Measurements from ENCODE around the gene SCN7A.

Gene SCN7A

DNA sequence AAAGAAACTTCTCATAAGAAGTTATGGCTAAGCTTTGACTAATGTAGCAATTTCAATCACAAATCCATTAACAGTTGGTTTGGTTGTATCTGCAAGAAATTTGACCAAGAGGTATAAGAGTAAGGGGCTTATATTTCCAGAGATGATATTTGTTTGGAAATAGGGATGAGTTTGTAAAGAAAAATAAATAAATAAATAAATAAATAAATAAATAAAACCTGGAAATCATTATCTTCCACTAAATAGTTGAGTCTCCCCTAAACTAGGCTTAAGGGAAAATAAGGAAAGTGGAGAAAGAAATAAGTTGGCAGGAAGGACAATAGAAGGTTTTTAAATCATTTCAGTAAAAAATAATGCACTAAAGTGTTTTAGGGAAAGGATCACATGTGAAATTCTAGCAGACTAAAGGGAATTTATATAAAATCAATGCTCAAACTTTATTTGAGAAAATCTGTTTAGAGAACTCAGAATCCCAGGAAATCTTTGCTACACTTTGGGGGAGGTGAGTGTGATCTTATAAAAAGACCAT, 23.5 kb upstream of the SCN7A start:
- TF ChIP-seq, protein P1, sequence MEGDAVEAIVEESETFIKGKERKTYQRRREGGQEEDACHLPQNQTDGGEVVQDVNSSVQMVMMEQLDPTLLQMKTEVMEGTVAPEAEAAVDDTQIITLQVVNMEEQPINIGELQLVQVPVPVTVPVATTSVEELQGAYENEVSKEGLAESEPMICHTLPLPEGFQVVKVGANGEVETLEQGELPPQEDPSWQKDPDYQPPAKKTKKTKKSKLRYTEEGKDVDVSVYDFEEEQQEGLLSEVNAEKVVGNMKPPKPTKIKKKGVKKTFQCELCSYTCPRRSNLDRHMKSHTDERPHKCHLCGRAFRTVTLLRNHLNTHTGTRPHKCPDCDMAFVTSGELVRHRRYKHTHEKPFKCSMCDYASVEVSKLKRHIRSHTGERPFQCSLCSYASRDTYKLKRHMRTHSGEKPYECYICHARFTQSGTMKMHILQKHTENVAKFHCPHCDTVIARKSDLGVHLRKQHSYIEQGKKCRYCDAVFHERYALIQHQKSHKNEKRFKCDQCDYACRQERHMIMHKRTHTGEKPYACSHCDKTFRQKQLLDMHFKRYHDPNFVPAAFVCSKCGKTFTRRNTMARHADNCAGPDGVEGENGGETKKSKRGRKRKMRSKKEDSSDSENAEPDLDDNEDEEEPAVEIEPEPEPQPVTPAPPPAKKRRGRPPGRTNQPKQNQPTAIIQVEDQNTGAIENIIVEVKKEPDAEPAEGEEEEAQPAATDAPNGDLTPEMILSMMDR (IDR thresholded peaks at IDR 0.05), result no peak

DNA sequence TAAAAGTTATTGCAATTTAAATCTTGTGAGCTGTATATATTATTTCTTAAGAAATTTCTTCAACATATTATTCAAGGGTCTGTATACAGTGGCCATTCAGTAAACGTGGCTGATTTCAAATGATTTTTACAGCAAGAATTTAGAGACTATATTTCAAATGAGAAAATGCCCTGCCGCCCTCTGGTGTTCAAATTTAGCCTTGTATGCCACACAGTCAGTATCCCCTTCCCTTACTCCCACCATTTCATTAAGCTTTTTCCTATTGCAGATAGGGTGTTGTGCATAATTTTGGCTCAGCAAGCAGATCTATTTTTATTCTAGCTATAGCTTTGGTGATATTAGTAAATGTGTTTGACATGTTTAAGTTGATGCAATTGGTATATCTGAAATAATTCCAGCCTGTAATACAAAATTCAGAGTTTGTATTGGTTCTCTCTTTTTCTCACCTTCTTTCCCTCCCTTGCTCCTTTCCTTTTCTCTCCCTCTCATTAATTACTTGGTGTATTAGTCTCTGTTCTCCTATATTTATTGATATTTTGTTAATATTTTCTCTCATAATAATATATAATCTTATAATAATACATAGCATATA, 22.8 kb upstream of the SCN7A start:
- TF ChIP-seq, protein P1 (IDR thresholded peaks at IDR 0.05), result peak; percentile 48

DNA sequence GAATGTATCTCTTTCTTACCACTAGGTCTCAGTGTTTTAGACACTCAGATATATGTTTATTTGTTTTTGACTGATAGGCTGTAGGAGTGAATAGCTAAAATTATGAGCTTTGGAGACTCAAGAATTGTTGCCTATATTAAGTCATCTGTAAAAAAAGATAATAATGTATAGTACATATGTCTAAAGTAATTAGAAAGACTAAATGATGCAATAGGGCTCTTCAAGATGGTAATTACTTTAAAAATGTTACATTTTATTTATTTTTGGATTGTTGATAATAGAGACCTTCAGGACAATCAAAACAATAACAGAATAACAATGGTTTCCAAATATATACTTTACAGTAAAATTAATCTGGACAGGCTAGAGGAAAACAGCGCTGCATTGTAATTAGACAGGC, 19.9 kb upstream of the SCN7A start:
- TF ChIP-seq, protein P1 (IDR thresholded peaks at IDR 0.05), result no peak

DNA sequence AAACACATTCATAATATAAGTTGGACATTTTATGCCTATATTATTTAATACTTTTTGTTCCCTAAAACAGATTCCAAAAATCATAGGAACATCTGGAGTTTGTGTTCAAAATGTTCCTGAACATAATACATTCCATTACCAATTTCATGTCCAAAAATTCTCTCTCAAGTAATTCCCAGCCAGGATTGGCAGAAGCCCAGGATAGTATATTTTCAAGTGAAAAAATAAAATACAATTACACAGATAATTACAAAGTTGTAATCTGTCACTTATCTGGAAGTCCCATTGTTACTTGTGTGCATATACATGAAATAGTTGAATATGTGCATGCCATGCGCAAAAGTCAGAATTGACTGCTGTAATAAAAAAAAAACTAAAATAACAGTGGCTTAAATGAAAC, 5.2 kb upstream of the SCN7A start:
- TF ChIP-seq, protein P1 (IDR thresholded peaks at IDR 0.05), result no peak

DNA sequence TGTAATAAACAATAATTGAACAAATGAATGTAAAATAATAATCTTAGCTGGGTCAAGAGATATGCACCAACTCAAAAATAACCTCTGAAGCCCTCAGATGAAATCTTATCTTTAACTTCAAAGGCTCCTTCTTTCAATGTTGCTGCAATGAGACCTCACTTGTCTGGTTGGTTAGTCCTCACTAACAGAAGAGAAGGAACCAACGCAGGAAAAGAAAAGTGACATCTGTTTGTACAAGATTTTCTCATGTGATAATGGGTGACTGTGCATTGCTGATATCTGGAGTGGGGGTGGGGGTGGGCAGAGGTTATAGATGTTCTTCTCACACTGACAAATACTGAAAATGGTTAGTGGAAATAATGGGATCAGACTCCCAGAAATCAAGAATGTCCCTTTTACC, 2.6 kb downstream of the SCN7A start:
- TF ChIP-seq, protein P1 (IDR thresholded peaks at IDR 0.05), result no peak

DNA sequence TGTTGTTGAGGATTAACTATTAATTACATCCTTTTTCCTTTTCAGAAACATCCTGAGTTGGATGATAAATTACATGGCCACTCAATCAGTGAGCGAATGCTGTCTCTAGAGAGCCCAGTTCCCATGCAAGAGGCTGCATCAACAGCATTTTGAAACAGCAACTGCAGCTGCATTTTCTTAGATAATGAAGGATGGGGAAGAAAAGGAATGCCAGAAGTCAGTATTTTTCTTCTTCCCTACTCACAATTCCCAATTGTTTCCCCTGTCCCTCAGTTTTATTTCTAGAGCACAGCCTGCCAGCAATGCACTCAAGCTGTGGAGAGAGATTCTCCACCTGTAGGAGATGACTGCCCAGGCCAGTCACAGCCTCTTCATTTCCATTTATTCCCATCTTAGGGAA, 6.9 kb downstream of the SCN7A start:
- TF ChIP-seq, protein P1 (IDR thresholded peaks at IDR 0.05), result no peak

DNA sequence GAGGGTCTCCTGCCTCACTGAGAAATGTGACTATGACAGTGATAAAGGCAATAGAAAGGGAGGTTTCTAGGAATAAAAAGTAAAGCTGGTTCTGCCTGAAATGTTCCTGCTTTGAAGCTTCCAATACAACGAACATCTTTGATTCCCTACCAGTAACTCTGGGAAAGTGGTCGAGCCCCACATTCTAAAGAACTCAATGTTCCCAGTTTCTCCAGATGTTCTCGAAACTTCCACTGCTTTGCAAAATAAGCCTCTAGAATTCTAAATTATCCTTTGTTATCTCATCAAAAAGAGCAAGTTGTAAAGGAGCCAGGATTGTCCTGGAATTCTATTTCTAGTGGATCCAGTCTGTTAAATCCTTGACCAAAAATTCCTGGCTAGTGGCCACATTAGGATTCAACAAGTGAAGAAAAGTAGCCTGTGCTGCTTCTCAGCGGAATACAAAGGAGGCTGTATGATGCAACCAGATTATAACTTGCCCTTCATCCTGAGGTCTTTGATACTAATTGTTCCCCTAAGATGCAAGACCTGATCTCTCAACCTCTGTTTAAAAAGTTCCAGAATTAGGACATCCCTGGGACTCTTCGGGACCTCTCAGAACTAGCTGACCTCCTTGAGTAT, 8.4 kb downstream of the SCN7A start:
- TF ChIP-seq, protein P1 (IDR thresholded peaks at IDR 0.05), result no peak
